Measurements from ENCODE around the gene KLHL26.

The KLHL26 gene

GRCh38 chr19:18634612-18635297, 2.1 kb upstream of the KLHL26 start:
- peaks cover 16% of the 10 kb centered on the region for H3K27me3 Mint-ChIP-seq
- ATAC-seq (replicated peaks; ENCODE audit: extremely low read depth, poor library complexity, severe bottlenecking): no peak
- no peaks in the 10 kb centered on the region for H3K9me3 Mint-ChIP-seq
- H3K4me1 Mint-ChIP-seq: peaks cover 29% of the 10 kb centered on the region
- H3K27ac Mint-ChIP-seq (ENCODE audit: low read depth): no peak overlapping the region
- no peak for DNase-seq (ENCODE audit: low spot score in 2 of 2)
- no peak overlapping the region for H3K4me3 Mint-ChIP-seq
- H3K36me3 Mint-ChIP-seq (ENCODE audit: insufficient read depth): peaks cover 5% of the 10 kb centered on the region

GRCh38 chr19:18635831-18636182, 1.0 kb upstream of the KLHL26 start:
- ATAC-seq (replicated peaks; ENCODE audit: extremely low read depth, poor library complexity, severe bottlenecking) (no peak), DNase-seq (ENCODE audit: low spot score in 2 of 2) (no peak)
- Mint-ChIP-seq H3K4me1 (peaks cover 31% of the 10 kb centered on the region), H3K4me3 (peak overlapping the region; percentile 83), H3K27ac (ENCODE audit: low read depth) (peak overlapping the region; percentile 91), H3K27me3 (peaks cover 9% of the 10 kb centered on the region), H3K36me3 (ENCODE audit: insufficient read depth) (peaks cover 8% of the 10 kb centered on the region), H3K9me3 (no peaks in the 10 kb centered on the region)

- peak overlapping the region; percentile 91 for H3K27ac Mint-ChIP-seq (ENCODE audit: low read depth)
These were observed 452 bp upstream of the KLHL26 start for GRCh38 chr19:18636183-18636968.

GRCh38 chr19:18637673-18638630, 1.1 kb downstream of the KLHL26 start:
- no peak for ATAC-seq (replicated peaks; ENCODE audit: extremely low read depth, poor library complexity, severe bottlenecking)
- Mint-ChIP-seq H3K27me3 (peaks cover 9% of the 10 kb centered on the region), H3K9me3 (no peaks in the 10 kb centered on the region), H3K4me1 (peaks cover 31% of the 10 kb centered on the region), H3K27ac (ENCODE audit: low read depth) (peak overlapping the region; percentile 91), H3K4me3 (peak overlapping the region; percentile 83), H3K36me3 (ENCODE audit: insufficient read depth) (peaks cover 12% of the 10 kb centered on the region)
- DNase-seq (ENCODE audit: low spot score in 2 of 2): no peak

More at GRCh38 chr19:18636183-18636968, 452 bp upstream of the KLHL26 start:
- ATAC-seq (replicated peaks; ENCODE audit: extremely low read depth, poor library complexity, severe bottlenecking): peak; percentile 93
- no peaks in the 10 kb centered on the region for H3K9me3 Mint-ChIP-seq
- DNase-seq (ENCODE audit: low spot score in 2 of 2): peak; percentile 98
- peaks cover 9% of the 10 kb centered on the region for H3K27me3 Mint-ChIP-seq
- H3K36me3 Mint-ChIP-seq (ENCODE audit: insufficient read depth): peaks cover 12% of the 10 kb centered on the region
- H3K4me1 Mint-ChIP-seq: peaks cover 31% of the 10 kb centered on the region
- peak overlapping the region; percentile 83 for H3K4me3 Mint-ChIP-seq

GRCh38 chr19:18639706-18640243, 2.9 kb downstream of the KLHL26 start:
- no peak overlapping the region for H3K27ac Mint-ChIP-seq (ENCODE audit: low read depth)
- ATAC-seq (replicated peaks; ENCODE audit: extremely low read depth, poor library complexity, severe bottlenecking): no peak
- peaks cover 12% of the 10 kb centered on the region for H3K36me3 Mint-ChIP-seq (ENCODE audit: insufficient read depth)
- no peaks in the 10 kb centered on the region for H3K27me3 Mint-ChIP-seq
- no peak overlapping the region for H3K4me3 Mint-ChIP-seq
- no peak for DNase-seq (ENCODE audit: low spot score in 2 of 2)
- no peaks in the 10 kb centered on the region for H3K9me3 Mint-ChIP-seq
- peaks cover 31% of the 10 kb centered on the region for H3K4me1 Mint-ChIP-seq

- Mint-ChIP-seq H3K36me3 (ENCODE audit: insufficient read depth) (peaks cover 9% of the 10 kb centered on the region), H3K4me3 (no peak overlapping the region), H3K4me1 (peaks cover 18% of the 10 kb centered on the region), H3K9me3 (no peaks in the 10 kb centered on the region), H3K27ac (ENCODE audit: low read depth) (no peak overlapping the region), H3K27me3 (no peaks in the 10 kb centered on the region)
- no peak for DNase-seq (ENCODE audit: low spot score in 2 of 2)
- ATAC-seq (replicated peaks; ENCODE audit: extremely low read depth, poor library complexity, severe bottlenecking): no peak
These were observed 7.6 kb downstream of the KLHL26 start for GRCh38 chr19:18644196-18645034.

GRCh38 chr19:18645035-18645511, 8.2 kb downstream of the KLHL26 start:
- ATAC-seq (replicated peaks; ENCODE audit: extremely low read depth, poor library complexity, severe bottlenecking) (no peak), DNase-seq (ENCODE audit: low spot score in 2 of 2) (no peak)
- H3K27ac Mint-ChIP-seq (ENCODE audit: low read depth): no peak overlapping the region
- H3K9me3 Mint-ChIP-seq: no peaks in the 10 kb centered on the region
- peaks cover 11% of the 10 kb centered on the region for H3K36me3 Mint-ChIP-seq (ENCODE audit: insufficient read depth)
- H3K4me1 Mint-ChIP-seq: peaks cover 12% of the 10 kb centered on the region
- no peak overlapping the region for H3K4me3 Mint-ChIP-seq
- H3K27me3 Mint-ChIP-seq: no peaks in the 10 kb centered on the region

GRCh38 chr19:18646535-18647370, 9.9 kb downstream of the KLHL26 start:
- H3K4me1 Mint-ChIP-seq: peaks cover 15% of the 10 kb centered on the region
- ATAC-seq (replicated peaks; ENCODE audit: extremely low read depth, poor library complexity, severe bottlenecking) (no peak), DNase-seq (ENCODE audit: low spot score in 2 of 2) (no peak)
- H3K36me3 Mint-ChIP-seq (ENCODE audit: insufficient read depth): peaks cover 4% of the 10 kb centered on the region
- H3K27ac Mint-ChIP-seq (ENCODE audit: low read depth): peak overlapping the region; percentile 29
- H3K9me3 Mint-ChIP-seq: no peaks in the 10 kb centered on the region
- H3K4me3 Mint-ChIP-seq: no peak overlapping the region
- H3K27me3 Mint-ChIP-seq: no peaks in the 10 kb centered on the region

GRCh38 chr19:18647371-18647767, 10.5 kb downstream of the KLHL26 start:
- Mint-ChIP-seq H3K27ac (ENCODE audit: low read depth) (no peak overlapping the region), H3K4me3 (no peak overlapping the region)
- no peak for ATAC-seq (replicated peaks; ENCODE audit: extremely low read depth, poor library complexity, severe bottlenecking)

GRCh38 chr19:18647807-18648206, 11.0 kb downstream of the KLHL26 start:
- H3K4me3 Mint-ChIP-seq: no peak overlapping the region
- H3K4me1 Mint-ChIP-seq: peaks cover 19% of the 10 kb centered on the region
- no peaks in the 10 kb centered on the region for H3K9me3 Mint-ChIP-seq
- no peaks in the 10 kb centered on the region for H3K27me3 Mint-ChIP-seq
- no peak overlapping the region for H3K27ac Mint-ChIP-seq (ENCODE audit: low read depth)
- ATAC-seq (replicated peaks; ENCODE audit: extremely low read depth, poor library complexity, severe bottlenecking): no peak
- peaks cover 4% of the 10 kb centered on the region for H3K36me3 Mint-ChIP-seq (ENCODE audit: insufficient read depth)
- DNase-seq (ENCODE audit: low spot score in 2 of 2): no peak

More at GRCh38 chr19:18647371-18647767, 10.5 kb downstream of the KLHL26 start:
- DNase-seq (ENCODE audit: low spot score in 2 of 2): no peak
- Mint-ChIP-seq H3K4me1 (peaks cover 19% of the 10 kb centered on the region), H3K36me3 (ENCODE audit: insufficient read depth) (peaks cover 4% of the 10 kb centered on the region), H3K9me3 (no peaks in the 10 kb centered on the region), H3K27me3 (no peaks in the 10 kb centered on the region)

GRCh38 chr19:18648973-18649315, 12.1 kb downstream of the KLHL26 start:
- ATAC-seq (replicated peaks; ENCODE audit: extremely low read depth, poor library complexity, severe bottlenecking) (no peak), DNase-seq (ENCODE audit: low spot score in 2 of 2) (no peak)
- Mint-ChIP-seq H3K4me1 (peaks cover 19% of the 10 kb centered on the region), H3K36me3 (ENCODE audit: insufficient read depth) (peaks cover 4% of the 10 kb centered on the region), H3K9me3 (no peaks in the 10 kb centered on the region), H3K27me3 (no peaks in the 10 kb centered on the region), H3K4me3 (peak overlapping the region; percentile 31), H3K27ac (ENCODE audit: low read depth) (no peak overlapping the region)

Measured in central memory CD8-positive, alpha-beta T cell (primary cell).